IMR-90 (cell line): ENCODE data around the gene ERRFI1. TPM values are rescaled to one million over a fixed set of nuclear protein-coding genes. Genes with fewer than 3 reads are reported as not detected.

ENCODE experiments used
- ATAC-seq: fragments of 200-7000 bp; cut with Tn5 transposase; 2 replicates; pipeline ENCODE4 v1.9.1; 2020; ENCODE audit warnings: low read depth, mild to moderate bottlenecking, moderate library complexity
- BruUV-seq: library from RNA; stranded (reverse); fragments of 400-500 nt; replicated peaks from 2 replicates; lab custom pipeline; 2021; lab: Mats Ljungman, UMichigan
- CTCF ChIA-PET: fragments of 300-600 bp; formaldehyde crosslinking; extraction: SDS; loops from one replicate; lab custom pipeline; 2021; ENCODE audit warnings: antibody characterized with exemption; lab: Yijun Ruan, JAX
- POLR2A ChIA-PET: fragments of 300-600 bp; sonication (Branson Sonifier 250); formaldehyde crosslinking; loops from one replicate; lab custom pipeline; 2022; ENCODE audit warnings: antibody characterized with exemption; ENCODE audit not compliant: unreplicated experiment; lab: Charles Lee
- DNase-seq: peaks from one replicate; pipeline ENCODE4 v3.0.0; 2013
- H2AFZ ChIP-seq: replicated peaks from 2 replicates; pipeline ENCODE3; 2013; ENCODE audit warnings: low read length, mild to moderate bottlenecking; ENCODE audit not compliant: poor library complexity
- H2AK5ac ChIP-seq: 2 replicates; pipeline ENCODE4 v1.6.1; 2013; ENCODE audit warnings: low read depth, low read length, inconsistent platforms
- H2AK9ac ChIP-seq: replicated peaks from 2 replicates; pipeline ENCODE3; 2013; ENCODE audit warnings: mild to moderate bottlenecking, low read depth, low read length, moderate library complexity; ENCODE audit not compliant: poor library complexity
- H2BK120ac ChIP-seq: 2 replicates; pipeline ENCODE4 v1.6.1; 2013; ENCODE audit warnings: low read depth, low read length, inconsistent platforms
- H2BK15ac ChIP-seq: 3 replicates; pipeline ENCODE4 v1.6.1; 2013; ENCODE audit warnings: low read depth, low read length, inconsistent platforms
- H2BK20ac ChIP-seq: 2 replicates; pipeline ENCODE4 v1.6.1; 2013; ENCODE audit warnings: low read depth, mild to moderate bottlenecking, inconsistent platforms, low read length, moderate library complexity
- H2BK5ac ChIP-seq: 2 replicates; pipeline ENCODE4 v1.6.1; 2013; ENCODE audit warnings: mild to moderate bottlenecking, low read depth, low read length, inconsistent platforms; ENCODE audit not compliant: poor library complexity, severe bottlenecking
- H3K14ac ChIP-seq: replicated peaks from 2 replicates; pipeline ENCODE4 v1.6.1; 2013; ENCODE audit warnings: low read depth, low read length, inconsistent platforms
- H3K18ac ChIP-seq: 2 replicates; pipeline ENCODE4 v1.6.1; 2013; ENCODE audit warnings: low read depth, low read length, control low read depth
- H3K23ac ChIP-seq: 2 replicates; pipeline ENCODE4 v1.6.1; 2013; ENCODE audit warnings: low read depth, low read length, inconsistent platforms
- H3K27ac ChIP-seq: 2 replicates; pipeline ENCODE4 v1.5.1; 2013; ENCODE audit warnings: mild to moderate bottlenecking, control low read depth, low read length; ENCODE audit not compliant: insufficient read depth
- H3K27me3 ChIP-seq: 2 replicates; pipeline ENCODE4 v1.6.1; 2013; ENCODE audit warnings: low read length; ENCODE audit not compliant: control insufficient read depth, insufficient read depth
- H3K36me3 ChIP-seq: 2 replicates; pipeline ENCODE4 v1.6.1; 2013; ENCODE audit warnings: low read length, mixed read lengths; ENCODE audit not compliant: control insufficient read depth, insufficient read depth
- H3K4ac ChIP-seq: 2 replicates; pipeline ENCODE4 v1.6.1; 2013; ENCODE audit warnings: low read depth, low read length, inconsistent platforms
- H3K4me1 ChIP-seq: 2 replicates; pipeline ENCODE4 v1.6.1; 2013; ENCODE audit warnings: low read length, mixed read lengths; ENCODE audit not compliant: control insufficient read depth, insufficient read depth
- H3K4me2 ChIP-seq: 2 replicates; pipeline ENCODE4 v1.6.1; 2013; ENCODE audit warnings: low read depth, mild to moderate bottlenecking, control low read depth, low read length, moderate library complexity
- H3K4me3 ChIP-seq: 2 replicates; pipeline ENCODE4 v1.5.1; 2013; ENCODE audit warnings: low read depth, mild to moderate bottlenecking, control low read depth, low read length, moderate library complexity; ENCODE audit not compliant: insufficient read depth
- H3K56ac ChIP-seq: 2 replicates; pipeline ENCODE4 v1.6.1; 2013; ENCODE audit warnings: low read length, inconsistent platforms; ENCODE audit not compliant: insufficient read depth; ENCODE audit errors: extremely low read depth
- H3K79me1 ChIP-seq, 2 experiments: 2 replicates each; pipeline ENCODE4 v1.6.1; 2013; ENCODE audit warnings: low read length in 2 of 2, inconsistent platforms in 1 of 2, low read depth in 1 of 2
- H3K9ac ChIP-seq: 2 replicates; pipeline ENCODE4 v1.6.1; 2013; ENCODE audit warnings: low read depth, low read length, control low read depth
- H3K9me1 ChIP-seq: 2 replicates; pipeline ENCODE4 v1.6.1; 2013; ENCODE audit warnings: low read length, inconsistent platforms; ENCODE audit not compliant: insufficient read depth
- H3K9me3 ChIP-seq: 2 replicates; pipeline ENCODE4 v1.6.1; 2013; ENCODE audit warnings: low read length; ENCODE audit not compliant: control insufficient read depth, insufficient read depth
- H4K20me1 ChIP-seq: 2 replicates; pipeline ENCODE4 v1.6.1; 2013; ENCODE audit warnings: low read length, inconsistent platforms; ENCODE audit not compliant: insufficient read depth
- H4K5ac ChIP-seq: 2 replicates; pipeline ENCODE4 v1.6.1; 2013; ENCODE audit warnings: mild to moderate bottlenecking, low read depth, low read length, control low read depth
- H4K8ac ChIP-seq, 2 experiments: 2 replicates each; pipeline ENCODE4 v1.6.1; 2013; ENCODE audit warnings: low read depth in 2 of 2, low read length in 2 of 2, control low read depth in 1 of 2, inconsistent platforms in 1 of 2
- H4K91ac ChIP-seq: 2 replicates; pipeline ENCODE4 v1.6.1; 2013; ENCODE audit warnings: low read depth, low read length, inconsistent platforms; ENCODE audit not compliant: insufficient read depth
- MAZ ChIP-seq: IDR thresholded peaks from 2 replicates; pipeline ENCODE4 v1.6.1; 2012; ENCODE audit warnings: low read depth, mild to moderate bottlenecking, low read length, improper control_type of control experiment, moderate library complexity, borderline replicate concordance
- RAD21 ChIP-seq: IDR thresholded peaks from 2 replicates; pipeline ENCODE4 v1.6.1; 2012; ENCODE audit warnings: low read length, improper control_type of control experiment
- RCOR1 ChIP-seq: IDR thresholded peaks from 2 replicates; pipeline ENCODE4 v1.6.1; 2012; ENCODE audit warnings: mild to moderate bottlenecking, low read length, improper control_type of control experiment; ENCODE audit not compliant: insufficient replicate concordance
- WGBS, 2 experiments: methylation state at CpG; one replicate each; pipeline versions ENCODE4 v1.1.5 to v1.1.7; 2013; ENCODE audit warnings: missing lambda C conversion rate in 2 of 2; ENCODE audit not compliant: insufficient read length in 1 of 2; ENCODE audit errors: extremely low coverage in 2 of 2; 5-methylcytosine and 5-hydroxymethylcytosine counted together
- dilution Hi-C: fragments of 300-500 bp; cut with HindIII; formaldehyde crosslinking; loops from one replicate; pipeline ENCODE4 v1.14.3; 2018; ENCODE audit warnings: low sequenced_read_pairs; ENCODE audit not compliant: unreplicated experiment
- in situ Hi-C: fragments of 300-500 bp; cut with MboI; formaldehyde crosslinking; loops from 3 replicates; pipeline ENCODE4 v1.14.3; 2019; ENCODE audit warnings: low sequenced_read_pairs, inconsistent platforms, mixed read lengths
- intact Hi-C: fragments of 100-400 bp; cut with micrococcal nuclease; formaldehyde crosslinking; loops from 2 replicates; pipeline ENCODE4 v1.10.0; 2022
- polyA plus RNA-seq, 3 experiments: library from polyadenylated mRNA; depleted of rRNA; stranded (reverse); fragments of >200 nt; gene quantifications; 2 replicates each; pipeline ENCODE4 v1.2.3, GENCODE V29; 2012; ENCODE audit warnings: low replicate concordance in 1 of 3
- total RNA-seq: library from RNA; depleted of rRNA; stranded (reverse); fragments of >200 nt; gene quantifications from 2 replicates; pipeline ENCODE4 v1.2.3, GENCODE V29; 2012

ERRFI1 gene
- total and polyA plus RNA-seq, 2 of the 4 experiments (the other 2 are of a cell fraction): 101 to 145 TPM

- Histone ChIP-seq H3K4me1 (no peaks in the 10 kb centered on the region), H3K14ac (no peak overlapping the region), H2BK15ac (no peak overlapping the region), H3K4me2 (no peak overlapping the region), H3K27ac (no peak overlapping the region), H3K27me3 (no peaks in the 10 kb centered on the region), H2BK20ac (no peak overlapping the region), H2BK120ac (no peak overlapping the region), H2AK5ac (no peak overlapping the region), H4K20me1 (peaks cover 31% of the 10 kb centered on the region), H4K5ac (no peak overlapping the region), H2AK9ac (no peak overlapping the region), H3K56ac (no peak overlapping the region), H3K9me3 (no peaks in the 10 kb centered on the region), H3K9me1 (no peaks in the 10 kb centered on the region), H4K91ac (no peak overlapping the region), H3K4ac (no peak overlapping the region), H3K18ac (no peak overlapping the region), H3K9ac (no peak overlapping the region), H2AFZ (no peak overlapping the region), H3K23ac (no peak overlapping the region), H4K8ac (no peak overlapping the region), H2BK5ac (no peak overlapping the region), H3K4me3 (no peak overlapping the region), H3K79me1 (peaks cover 19 to 61% of the 10 kb centered on the region in 2 experiments), H3K36me3 (peaks cover 35% of the 10 kb centered on the region)
- ChIA-PET POLR2A (no interaction called here), CTCF (no interaction called here)
- intact Hi-C loops (no loop called here), in situ Hi-C loops (no loop called here), dilution Hi-C loops (no loop called here)
- no peak for ATAC-seq
- no TSS peak for BruUV-seq
- TF ChIP-seq MAZ (no peak), RAD21 (no peak), RCOR1 (no peak)
- 87% methylated on average over 2 of the region's 6 CpGs; no CpG with 5 or more reads in 1 of the 2 experiments for WGBS, 2 experiments
- no peak for DNase-seq
These were observed 55.1 kb downstream of the ERRFI1 start for GRCh38 chr1:7971024-7971423.
